ENCODE results near the gene CWC22.

CWC22 gene

GRCh38 chr2:180002198-180002770, 4.8 kb downstream of the CWC22 start:
- no peak overlapping the region for H3K4me3 ChIP-seq (ENCODE audit: low read depth in 1 of 2, low read length in 2 of 2)
- H4K20me1 ChIP-seq (ENCODE audit: insufficient read depth, low read length), result peaks cover 42% of the 10 kb centered on the region; the same call in 1 of the 2 replicates
- no peak for TF ChIP-seq CTCF (IDR thresholded peaks at IDR 0.05; ENCODE audit: borderline replicate concordance, extremely low read depth, low read length, poor library complexity, severe bottlenecking)
- TF ChIP-seq EZH2 (IDR thresholded peaks at IDR 0.05; ENCODE audit: borderline replicate concordance, low read depth, low read length, severe bottlenecking), result no peak
- H2AFZ ChIP-seq (ENCODE audit: low read depth, low read length), result no peak overlapping the region
- DNase-seq (no peak), ATAC-seq (ENCODE audit: insufficient read depth, low read depth) (no peak)
- peaks cover 21% of the 10 kb centered on the region for H3K4me1 ChIP-seq (ENCODE audit: insufficient read depth, low read length)
- no peaks in the 10 kb centered on the region for H3K9me3 ChIP-seq (ENCODE audit: insufficient read depth, low read length, severe bottlenecking)
- peaks cover 11% of the 10 kb centered on the region; the same call in 1 of the 2 replicates for H3K36me3 ChIP-seq (ENCODE audit: insufficient read depth, low read length)
- no peaks in the 10 kb centered on the region for H3K27me3 ChIP-seq (ENCODE audit: insufficient read depth, low read length, poor library complexity)
- peaks cover 95% of the 10 kb centered on the region for H3K79me2 ChIP-seq (ENCODE audit: insufficient read depth, low read length)
- H3K27ac ChIP-seq (ENCODE audit: low read length), result no peak overlapping the region
- H3K9ac ChIP-seq (ENCODE audit: low read depth, low read length), result no peak overlapping the region
- H3K4me2 ChIP-seq (ENCODE audit: insufficient read depth, low read length), result no peak overlapping the region

GRCh38 chr2:180001726-180002125, 5.4 kb downstream of the CWC22 start:
- no peak for ATAC-seq (ENCODE audit: insufficient read depth, low read depth)
- H3K9me3 ChIP-seq (ENCODE audit: insufficient read depth, low read length, severe bottlenecking), result no peaks in the 10 kb centered on the region
- no peak for DNase-seq
- H2AFZ ChIP-seq (ENCODE audit: low read depth, low read length), result no peak overlapping the region
- no peak overlapping the region for H3K27ac ChIP-seq (ENCODE audit: low read length)
- no peak overlapping the region for H3K4me3 ChIP-seq (ENCODE audit: low read depth in 1 of 2, low read length in 2 of 2)
- H3K4me2 ChIP-seq (ENCODE audit: insufficient read depth, low read length), result no peak overlapping the region
- peaks cover 21% of the 10 kb centered on the region for H3K4me1 ChIP-seq (ENCODE audit: insufficient read depth, low read length)
- H3K27me3 ChIP-seq (ENCODE audit: insufficient read depth, low read length, poor library complexity), result no peaks in the 10 kb centered on the region
- H4K20me1 ChIP-seq (ENCODE audit: insufficient read depth, low read length), result peaks cover 43% of the 10 kb centered on the region; the same call in 1 of the 2 replicates
- peaks cover 99% of the 10 kb centered on the region for H3K79me2 ChIP-seq (ENCODE audit: insufficient read depth, low read length)
- TF ChIP-seq EZH2 (IDR thresholded peaks at IDR 0.05; ENCODE audit: borderline replicate concordance, low read depth, low read length, severe bottlenecking), result no peak
- H3K9ac ChIP-seq (ENCODE audit: low read depth, low read length), result no peak overlapping the region
- peaks cover 11% of the 10 kb centered on the region; the same call in 1 of the 2 replicates for H3K36me3 ChIP-seq (ENCODE audit: insufficient read depth, low read length)

- no peak for TF ChIP-seq EZH2 (IDR thresholded peaks at IDR 0.05; ENCODE audit: borderline replicate concordance, low read depth, low read length, severe bottlenecking)
- TF ChIP-seq CTCF (IDR thresholded peaks at IDR 0.05; ENCODE audit: borderline replicate concordance, extremely low read depth, low read length, poor library complexity, severe bottlenecking), result no peak
- H3K27me3 ChIP-seq (ENCODE audit: insufficient read depth, low read length, poor library complexity), result no peaks in the 10 kb centered on the region
- no peak; the same call in 2 of the 3 replicates for ATAC-seq (ENCODE audit: insufficient read depth, low read depth)
- no peak overlapping the region for H3K27ac ChIP-seq (ENCODE audit: low read length)
- H3K4me2 ChIP-seq (ENCODE audit: insufficient read depth, low read length), result no peak overlapping the region
- H3K36me3 ChIP-seq (ENCODE audit: insufficient read depth, low read length), result peaks cover 11% of the 10 kb centered on the region; the same call in 1 of the 2 replicates
- no peak overlapping the region for H3K4me3 ChIP-seq (ENCODE audit: low read depth in 1 of 2, low read length in 2 of 2)
- DNase-seq, result no peak
- H4K20me1 ChIP-seq (ENCODE audit: insufficient read depth, low read length), result peaks cover 42% of the 10 kb centered on the region
- no peak overlapping the region for H2AFZ ChIP-seq (ENCODE audit: low read depth, low read length)
- H3K79me2 ChIP-seq (ENCODE audit: insufficient read depth, low read length), result peaks cover 99% of the 10 kb centered on the region
- H3K4me1 ChIP-seq (ENCODE audit: insufficient read depth, low read length), result peaks cover 12% of the 10 kb centered on the region
- H3K9me3 ChIP-seq (ENCODE audit: insufficient read depth, low read length, severe bottlenecking), result no peaks in the 10 kb centered on the region
- H3K9ac ChIP-seq (ENCODE audit: low read depth, low read length), result no peak overlapping the region
Observed at GRCh38 chr2:180000434-180000833, 6.7 kb downstream of the CWC22 start.

GRCh38 chr2:179999000-179999399, 8.1 kb downstream of the CWC22 start:
- Histone ChIP-seq H3K79me2 (ENCODE audit: insufficient read depth, low read length) (peaks cover 99% of the 10 kb centered on the region), H4K20me1 (ENCODE audit: insufficient read depth, low read length) (peaks cover 44% of the 10 kb centered on the region), H3K4me1 (ENCODE audit: insufficient read depth, low read length) (peaks cover 3% of the 10 kb centered on the region; the same call in 1 of the 2 replicates), H2AFZ (ENCODE audit: low read depth, low read length) (no peak overlapping the region), H3K27ac (ENCODE audit: low read length) (no peak overlapping the region), H3K36me3 (ENCODE audit: insufficient read depth, low read length) (peaks cover 9% of the 10 kb centered on the region; the same call in 1 of the 2 replicates), H3K27me3 (ENCODE audit: insufficient read depth, low read length, poor library complexity) (no peaks in the 10 kb centered on the region), H3K9me3 (ENCODE audit: insufficient read depth, low read length, severe bottlenecking) (no peaks in the 10 kb centered on the region), H3K4me3 (ENCODE audit: low read depth in 1 of 2, low read length in 2 of 2) (no peak overlapping the region), H3K9ac (ENCODE audit: low read depth, low read length) (no peak overlapping the region), H3K4me2 (ENCODE audit: insufficient read depth, low read length) (no peak overlapping the region)
- no peak for TF ChIP-seq EZH2 (IDR thresholded peaks at IDR 0.05; ENCODE audit: borderline replicate concordance, low read depth, low read length, severe bottlenecking)
- TF ChIP-seq CTCF (IDR thresholded peaks at IDR 0.05; ENCODE audit: borderline replicate concordance, extremely low read depth, low read length, poor library complexity, severe bottlenecking), result no peak
- DNase-seq (no peak), ATAC-seq (ENCODE audit: insufficient read depth, low read depth) (no peak)

Measured in DND-41 (cell line).